T-helper 1 cell treated with Interleukin-12 subunit alpha and Interleukin-12 subunit beta and Interleukin-4 antibody, amounts not matched to agents 30 ng/mL and 1 ng/mL, for 36 hours (primary cell): ENCODE data around the gene PLEKHM2. TPM values are rescaled to one million over a fixed set of nuclear protein-coding genes. Genes with fewer than 3 reads are reported as not detected.

ENCODE experiments used
- intact Hi-C: fragments of 100-400 bp; cut with micrococcal nuclease; formaldehyde crosslinking; loops from one replicate; pipeline ENCODE4 v1.15.1; 2024
- total RNA-seq: library from RNA; stranded (reverse); gene quantifications from 2 replicates; pipeline ENCODE4 v1.2.3, GENCODE V29; 2022

Gene PLEKHM2
- total RNA-seq, 1 donor from 2014 or later: 72.1 TPM

GRCh38 chr1:15698201-15698600, 14.1 kb downstream of the PLEKHM2 start:
- intact Hi-C loops: loop anchor here (5.0 to 10.0 kb wide), 2 partner anchors 149 to 283 kb away; partner anchors contain the start of gene SPEN

DNA sequence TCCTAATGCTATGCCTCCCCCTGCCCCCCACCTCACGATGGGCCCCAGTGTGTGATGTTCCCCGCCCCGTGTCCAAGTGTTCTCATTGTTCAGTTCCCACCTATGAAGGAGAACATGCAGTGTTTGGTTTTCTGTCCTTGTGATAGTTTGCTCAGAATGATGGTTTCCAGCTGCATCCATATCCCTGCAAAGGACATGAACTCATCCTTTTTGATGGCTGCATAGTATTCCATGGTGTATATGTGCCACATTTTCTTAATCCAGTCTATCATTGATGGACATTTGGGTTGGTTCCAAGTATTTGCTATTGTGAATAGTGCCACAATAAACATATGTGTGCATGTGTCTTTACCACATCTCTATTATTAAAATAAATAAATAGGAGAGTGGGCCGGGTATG, 15.2 kb downstream of the PLEKHM2 start:
- intact Hi-C loops: loop anchor here (5.0 to 10.0 kb wide), 2 partner anchors 148 to 285 kb away; partner anchors contain the start of gene SPEN

- intact Hi-C loops: no loop called here
Measured at GRCh38 chr1:15700508-15700907, 16.4 kb downstream of the PLEKHM2 start.

GRCh38 chr1:15701784-15702183, 17.7 kb downstream of the PLEKHM2 start:
- intact Hi-C loops: no loop called here

DNA sequence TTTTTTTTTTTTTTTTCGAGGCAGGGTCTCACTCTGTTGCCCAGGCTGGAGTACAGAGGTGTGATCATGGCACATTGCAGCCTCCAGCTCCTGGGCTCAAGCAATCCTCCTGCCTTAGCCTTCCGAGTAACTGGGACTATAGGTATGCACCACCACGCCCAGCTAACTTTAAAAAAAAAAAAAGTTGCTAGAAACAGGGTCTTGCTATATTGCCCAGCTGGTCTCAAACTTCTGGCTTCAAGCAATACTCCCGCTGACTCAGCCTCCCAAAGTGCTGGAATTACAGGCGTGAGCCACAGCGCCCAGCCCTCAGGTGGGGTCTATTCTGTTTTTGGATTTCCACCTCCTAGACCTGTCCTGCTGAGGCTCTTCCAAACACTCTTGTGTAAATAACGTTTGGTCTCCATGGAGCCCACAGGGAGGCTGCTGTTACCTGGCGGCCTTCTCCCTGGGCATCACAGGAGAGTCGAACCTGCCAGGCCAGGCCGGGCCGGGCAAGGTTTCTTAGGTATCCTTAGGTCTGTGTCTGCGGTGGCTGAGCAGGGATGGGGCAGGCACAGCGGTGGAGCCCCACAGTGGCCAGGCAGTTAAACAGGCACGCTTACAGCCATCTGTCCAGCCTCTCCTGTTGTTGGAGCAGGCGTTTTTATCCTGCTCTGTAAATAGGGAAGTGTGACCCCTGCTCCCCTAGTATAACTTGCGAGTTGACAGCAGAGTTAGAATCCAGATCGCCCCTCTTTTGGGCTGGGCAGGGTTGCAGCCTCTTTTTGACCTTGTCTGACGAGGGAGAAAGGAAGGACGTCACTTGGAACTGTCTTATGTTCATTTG, 18.8 kb downstream of the PLEKHM2 start:
- intact Hi-C loops: no loop called here

GRCh38 chr1:15703562-15703961, 19.4 kb downstream of the PLEKHM2 start:
- intact Hi-C loops: no loop called here

DNA sequence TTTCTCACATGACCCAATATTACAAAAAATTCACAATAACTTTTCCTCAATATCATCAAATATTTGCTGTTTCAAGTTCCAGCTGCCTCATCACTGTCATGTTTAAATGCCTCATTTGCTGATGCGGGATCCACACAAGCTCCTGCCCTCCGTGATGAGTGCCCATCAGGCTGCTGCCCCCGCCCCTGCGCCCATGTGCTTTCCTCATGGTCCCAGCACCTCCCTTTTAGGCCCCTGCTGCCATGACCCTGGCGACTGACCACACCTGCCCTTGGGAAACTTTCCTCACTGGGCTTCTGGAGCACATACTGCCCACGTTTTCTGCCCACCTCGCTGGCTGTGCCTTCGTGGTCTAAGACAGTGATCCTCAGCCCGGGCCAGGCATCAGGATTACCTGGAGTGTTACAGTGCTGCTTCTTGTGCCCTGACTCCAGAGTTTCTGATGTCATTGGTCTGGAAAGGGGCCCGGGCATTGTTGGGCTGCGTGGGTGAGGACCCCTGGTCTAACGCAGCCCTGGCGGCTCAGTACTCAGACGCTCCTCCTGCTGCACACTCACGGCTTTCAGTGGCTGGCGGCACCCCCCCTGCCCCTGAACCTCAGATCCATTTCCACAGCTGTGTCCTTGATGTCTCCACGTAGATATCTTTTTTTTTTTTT, 20.5 kb downstream of the PLEKHM2 start:
- intact Hi-C loops: no loop called here

- intact Hi-C loops: no loop called here
Measured at GRCh38 chr1:15705184-15705566, 21.1 kb downstream of the PLEKHM2 start.

DNA sequence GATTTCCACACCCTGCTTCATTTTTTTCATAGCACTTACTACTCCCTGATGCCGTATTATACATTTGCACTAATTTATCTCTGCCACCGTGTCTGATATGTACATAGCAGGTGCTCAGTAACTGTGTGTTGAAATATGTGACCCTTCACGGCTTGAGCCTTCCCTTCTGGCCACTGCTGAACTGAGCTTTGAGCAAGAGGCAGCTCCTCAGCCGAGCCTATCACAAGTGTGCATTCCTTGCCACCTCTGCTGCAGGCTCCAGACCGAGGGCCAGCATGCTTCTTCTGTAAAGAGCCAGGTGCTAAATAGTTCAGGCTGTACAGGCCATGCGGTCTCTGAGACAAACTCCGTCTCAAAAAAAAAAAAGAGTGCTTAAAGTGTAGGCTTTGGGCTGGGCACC, 22.6 kb downstream of the PLEKHM2 start:
- intact Hi-C loops: no loop called here

- intact Hi-C loops: no loop called here
Measured at GRCh38 chr1:15707239-15707925, 23.3 kb downstream of the PLEKHM2 start.

DNA sequence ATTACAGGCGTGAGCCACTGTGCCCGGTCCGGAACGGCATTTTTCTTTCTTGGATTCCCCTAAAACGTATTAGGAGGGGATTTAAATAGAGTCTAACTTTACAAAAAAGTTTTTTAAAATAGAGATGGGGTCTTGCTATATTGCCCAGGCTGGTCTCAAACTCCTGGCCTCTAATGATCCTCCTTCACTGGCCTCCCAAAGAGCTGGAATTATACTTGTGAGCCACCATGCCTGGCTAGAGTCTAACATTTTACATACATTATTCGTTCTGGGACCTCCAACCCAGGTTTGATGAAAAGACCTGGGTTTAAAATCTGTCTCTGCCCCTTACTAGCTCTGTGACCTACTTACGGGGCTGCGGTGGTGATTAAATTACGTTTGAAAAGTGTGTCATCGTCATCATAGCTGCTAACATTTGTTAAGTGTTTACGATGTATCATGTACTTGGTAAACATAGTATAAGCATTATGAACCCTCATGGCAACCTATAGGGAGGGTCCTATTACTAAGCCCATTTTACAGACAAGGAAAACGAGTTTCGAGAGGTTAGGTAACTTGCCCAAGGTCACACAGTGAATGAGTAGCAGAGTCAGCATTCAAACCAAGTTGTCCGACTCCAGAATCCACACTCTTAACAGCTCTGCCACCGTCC, 24.5 kb downstream of the PLEKHM2 start:
- intact Hi-C loops: no loop called here

GRCh38 chr1:15709226-15709625, 25.1 kb downstream of the PLEKHM2 start:
- intact Hi-C loops: no loop called here

DNA sequence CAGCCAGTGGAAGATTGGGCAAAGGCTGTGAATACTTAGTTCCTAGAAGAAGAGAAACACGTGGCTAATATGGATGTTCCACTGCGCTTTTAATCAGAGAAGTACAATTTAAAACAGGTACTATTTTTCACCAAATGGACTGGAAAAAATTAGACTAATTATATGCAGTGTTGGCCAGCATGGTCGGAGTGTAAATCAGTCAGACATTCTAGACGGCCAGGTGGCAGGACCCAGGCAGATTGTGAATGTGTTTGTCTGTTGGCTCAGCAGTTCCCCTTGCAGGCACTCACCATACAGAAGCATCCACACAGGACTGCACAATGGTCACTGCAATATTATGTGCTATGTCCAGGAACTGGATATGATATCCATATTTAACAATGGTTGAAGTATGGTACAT, 28.0 kb downstream of the PLEKHM2 start:
- intact Hi-C loops: no loop called here

- intact Hi-C loops: no loop called here
Measured at GRCh38 chr1:15714406-15715136, 30.5 kb downstream of the PLEKHM2 start.

GRCh38 chr1:15717418-15718125, 33.5 kb downstream of the PLEKHM2 start:
- intact Hi-C loops: no loop called here

DNA sequence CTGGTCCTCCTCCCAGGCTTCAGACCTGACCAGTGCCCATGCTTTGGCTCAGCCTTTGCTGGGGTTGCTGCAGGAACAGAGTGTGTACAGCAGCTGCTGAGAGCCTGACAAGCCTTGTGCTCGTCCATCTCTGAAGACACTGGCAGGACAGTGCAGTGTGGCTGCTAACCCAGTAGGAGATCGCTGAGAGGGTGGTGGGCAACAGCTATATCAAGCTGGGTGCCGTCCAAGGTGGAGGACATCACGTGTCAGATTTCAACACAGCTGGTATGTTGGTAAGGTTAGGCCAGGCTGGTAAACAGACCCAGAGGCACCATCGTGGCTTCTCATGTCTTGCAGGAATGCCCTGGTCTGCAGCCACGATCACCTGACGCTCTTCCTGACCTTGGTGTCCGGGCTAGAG, 34.1 kb downstream of the PLEKHM2 start:
- intact Hi-C loops: no loop called here

DNA sequence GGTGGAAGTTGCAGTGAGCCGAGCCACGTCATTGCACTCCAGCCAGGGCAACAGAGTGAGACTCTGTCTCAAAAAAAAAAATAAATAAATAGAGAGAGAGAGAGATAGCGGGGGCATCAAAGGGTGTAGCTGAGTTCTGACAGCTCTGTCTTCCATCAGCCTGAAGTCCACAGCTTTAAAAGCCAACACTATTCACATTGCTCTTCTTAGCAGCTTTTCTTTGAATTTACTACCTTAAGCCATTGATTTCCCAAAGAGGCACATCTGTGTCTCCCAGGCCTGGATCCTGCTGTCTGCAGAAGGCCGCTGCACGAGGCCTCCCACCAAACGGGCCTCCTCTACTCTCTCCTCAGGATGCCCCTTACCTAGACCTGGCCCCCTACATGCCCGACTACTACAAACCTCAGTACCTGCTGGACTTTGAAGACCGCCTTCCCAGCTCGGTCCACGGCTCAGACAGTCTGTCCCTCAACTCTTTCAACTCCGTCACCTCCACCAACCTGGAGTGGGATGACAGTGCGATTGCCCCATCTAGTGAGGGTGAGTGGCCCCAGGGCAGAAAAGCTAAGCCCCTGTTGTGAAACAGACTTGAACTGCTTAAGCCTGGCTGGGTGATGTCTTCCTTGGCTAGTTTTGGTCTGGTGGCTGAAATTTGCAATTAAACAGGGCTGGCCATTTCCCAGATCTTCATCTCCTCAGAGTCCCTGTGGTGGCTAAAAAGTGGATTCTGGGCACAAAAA, 35.4 kb downstream of the PLEKHM2 start:
- intact Hi-C loops: no loop called here

DNA sequence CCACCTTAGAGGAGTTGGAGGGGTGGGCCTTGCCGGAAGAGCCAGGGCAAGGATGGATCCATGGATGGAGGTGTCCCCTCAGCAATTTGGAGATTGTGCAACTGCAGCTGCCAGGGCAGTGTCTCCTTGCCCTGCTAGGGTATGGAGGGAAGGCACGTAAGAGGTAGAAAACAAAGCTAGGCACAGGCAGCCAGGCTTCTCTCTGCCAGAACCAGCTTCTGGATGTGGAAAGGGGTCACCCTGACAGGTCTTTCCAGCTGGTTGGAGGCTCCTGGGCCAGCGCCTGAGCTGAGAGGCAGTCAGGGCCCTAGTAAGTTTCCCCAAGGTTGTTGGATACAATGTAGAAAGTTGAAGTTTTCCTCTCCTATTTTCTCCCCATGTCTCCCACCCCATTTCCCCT, 36.7 kb downstream of the PLEKHM2 start:
- intact Hi-C loops: no loop called here

DNA sequence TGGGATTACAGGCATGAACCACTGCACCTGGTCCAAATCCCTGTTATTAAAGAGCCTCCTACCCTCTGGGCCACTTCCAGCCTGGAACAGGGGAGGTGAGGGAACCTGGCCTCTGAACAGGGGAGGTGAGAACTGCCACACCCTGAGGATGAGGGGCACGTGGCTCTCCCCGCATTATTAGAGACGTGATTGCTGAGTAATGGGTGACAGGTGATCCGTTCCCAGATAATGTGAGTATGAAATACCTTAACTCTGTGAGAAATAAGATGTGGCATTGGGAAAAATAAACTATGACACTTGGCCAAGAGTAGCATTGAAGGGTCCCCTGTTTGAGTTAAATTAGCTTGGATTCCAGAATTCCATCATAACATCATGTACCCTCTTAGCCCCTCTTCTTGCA, 38.3 kb downstream of the PLEKHM2 start:
- intact Hi-C loops: no loop called here
